Measurements from ENCODE around the gene EPOP.

The EPOP gene

DNA sequence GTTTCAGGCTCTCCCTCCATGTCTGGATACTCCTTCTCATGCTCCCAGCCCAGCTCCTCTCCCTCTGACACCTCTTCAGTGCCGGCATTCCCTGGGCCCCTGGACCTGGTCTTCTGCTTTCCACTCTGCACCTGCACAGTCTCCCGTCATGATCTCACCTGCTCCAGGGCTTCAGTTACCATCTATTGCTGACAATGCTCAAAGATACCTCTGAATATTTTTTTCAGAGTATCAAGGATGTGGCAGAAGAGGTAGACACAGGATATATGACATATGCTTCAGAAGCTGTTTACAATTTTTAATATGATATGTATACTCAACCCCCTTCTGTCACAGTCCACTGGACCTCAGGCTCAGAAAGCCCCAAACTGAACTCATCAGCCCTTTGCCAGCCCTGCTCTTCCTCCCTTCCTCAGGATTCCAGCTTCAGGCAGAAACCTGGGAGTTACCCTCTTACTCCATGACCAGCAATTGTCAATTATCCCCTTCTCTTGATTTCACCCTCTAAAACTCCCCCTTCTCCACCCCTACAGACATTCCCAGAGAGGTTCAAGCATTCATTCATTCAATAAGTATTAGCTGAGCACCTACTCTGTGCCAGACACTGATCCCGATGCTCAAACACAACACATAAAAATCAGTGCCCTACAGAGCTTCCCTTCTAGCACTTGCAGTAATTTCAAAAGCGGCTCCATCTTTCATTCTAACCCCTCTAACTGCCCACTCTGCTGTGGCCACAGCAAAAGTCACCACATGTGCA is 22.5 kb upstream of the EPOP start:
- H3K27me3 Mint-ChIP-seq (ENCODE audit: low read depth): peaks cover under 1% of the 10 kb centered on the region
- no peaks in the 10 kb centered on the region for H3K36me3 Mint-ChIP-seq (ENCODE audit: low read depth)
- H3K27ac Mint-ChIP-seq: peak overlapping the region in 2 of 3 experiments; percentile 8 to 21
- peaks cover 33% of the 10 kb centered on the region for H3K4me1 Mint-ChIP-seq
- TF ChIP-seq, protein P1, sequence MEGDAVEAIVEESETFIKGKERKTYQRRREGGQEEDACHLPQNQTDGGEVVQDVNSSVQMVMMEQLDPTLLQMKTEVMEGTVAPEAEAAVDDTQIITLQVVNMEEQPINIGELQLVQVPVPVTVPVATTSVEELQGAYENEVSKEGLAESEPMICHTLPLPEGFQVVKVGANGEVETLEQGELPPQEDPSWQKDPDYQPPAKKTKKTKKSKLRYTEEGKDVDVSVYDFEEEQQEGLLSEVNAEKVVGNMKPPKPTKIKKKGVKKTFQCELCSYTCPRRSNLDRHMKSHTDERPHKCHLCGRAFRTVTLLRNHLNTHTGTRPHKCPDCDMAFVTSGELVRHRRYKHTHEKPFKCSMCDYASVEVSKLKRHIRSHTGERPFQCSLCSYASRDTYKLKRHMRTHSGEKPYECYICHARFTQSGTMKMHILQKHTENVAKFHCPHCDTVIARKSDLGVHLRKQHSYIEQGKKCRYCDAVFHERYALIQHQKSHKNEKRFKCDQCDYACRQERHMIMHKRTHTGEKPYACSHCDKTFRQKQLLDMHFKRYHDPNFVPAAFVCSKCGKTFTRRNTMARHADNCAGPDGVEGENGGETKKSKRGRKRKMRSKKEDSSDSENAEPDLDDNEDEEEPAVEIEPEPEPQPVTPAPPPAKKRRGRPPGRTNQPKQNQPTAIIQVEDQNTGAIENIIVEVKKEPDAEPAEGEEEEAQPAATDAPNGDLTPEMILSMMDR (IDR thresholded peaks at IDR 0.05; ENCODE audit: unreplicated experiment in 3 of 3): no peak
- no peaks in the 10 kb centered on the region for H3K9me3 Mint-ChIP-seq
- no peak overlapping the region for H3K4me3 Mint-ChIP-seq

DNA sequence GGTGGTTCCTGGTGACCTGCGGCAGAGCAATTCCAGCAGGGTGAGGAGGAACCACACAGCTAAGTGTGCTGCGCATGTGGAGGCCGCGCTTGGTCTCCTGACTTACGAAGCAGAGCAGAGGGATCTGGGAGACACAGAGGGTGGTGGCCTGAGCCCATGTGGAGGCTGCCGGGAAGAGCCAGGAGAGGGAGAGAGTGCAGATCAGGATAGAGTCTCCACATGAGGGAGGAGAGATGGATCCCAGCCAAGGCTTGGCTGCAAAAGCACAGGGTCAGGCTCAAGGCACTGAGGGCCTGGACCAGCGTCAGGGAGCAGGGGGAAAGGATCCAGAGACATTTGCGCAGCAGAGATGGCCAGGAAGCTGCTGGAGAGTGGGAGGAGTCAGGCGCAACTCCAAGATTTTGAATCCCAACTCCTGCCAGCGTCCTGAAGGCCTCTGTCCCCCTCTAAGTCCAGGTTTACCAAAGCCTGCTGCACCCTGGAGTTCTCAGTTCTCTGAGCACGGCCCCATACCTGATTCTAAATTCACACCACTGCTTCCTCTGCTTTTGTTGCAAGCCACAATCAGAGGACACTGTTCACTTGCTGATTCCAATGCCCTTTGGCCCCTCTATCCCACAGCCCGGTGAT is 19.1 kb upstream of the EPOP start:
- TF ChIP-seq, protein P1 (IDR thresholded peaks at IDR 0.05; ENCODE audit: unreplicated experiment in 3 of 3): no peak
- H3K4me1 Mint-ChIP-seq: peaks cover 15% of the 10 kb centered on the region
- H3K9me3 Mint-ChIP-seq: no peaks in the 10 kb centered on the region
- H3K27ac Mint-ChIP-seq: peak overlapping the region; percentile 83 to 92 (median 90)
- H3K4me3 Mint-ChIP-seq: no peak overlapping the region
- H3K27me3 Mint-ChIP-seq (ENCODE audit: low read depth): no peaks in the 10 kb centered on the region
- H3K36me3 Mint-ChIP-seq (ENCODE audit: low read depth): no peaks in the 10 kb centered on the region

DNA sequence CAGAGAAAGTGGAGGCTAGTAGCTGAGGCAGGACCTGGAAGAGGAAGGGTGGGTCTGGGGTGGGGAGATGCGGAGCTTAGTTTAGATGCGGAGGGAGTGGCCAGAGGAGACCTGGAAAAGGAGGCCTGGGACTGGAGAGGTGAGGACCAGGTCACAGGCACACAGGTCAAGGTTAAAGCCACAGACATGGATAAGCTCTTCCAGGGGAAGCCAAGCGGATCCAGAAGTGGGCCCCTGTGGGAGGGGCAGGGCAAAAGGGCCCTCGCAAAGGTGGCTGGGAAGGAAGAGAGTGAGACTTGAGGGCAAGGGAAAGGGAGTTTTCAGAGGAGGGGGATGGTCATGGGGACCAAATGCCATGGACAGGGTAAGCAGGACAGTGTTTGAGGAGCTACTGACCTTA is 16.4 kb upstream of the EPOP start:
- Mint-ChIP-seq H3K9me3 (no peaks in the 10 kb centered on the region), H3K27me3 (ENCODE audit: low read depth) (no peaks in the 10 kb centered on the region), H3K27ac (peak overlapping the region in 1 of 3 experiments; percentile 85), H3K36me3 (ENCODE audit: low read depth) (no peaks in the 10 kb centered on the region), H3K4me3 (no peak overlapping the region), H3K4me1 (peaks cover 15% of the 10 kb centered on the region)
- TF ChIP-seq, protein P1 (IDR thresholded peaks at IDR 0.05; ENCODE audit: unreplicated experiment in 3 of 3): no peak

DNA sequence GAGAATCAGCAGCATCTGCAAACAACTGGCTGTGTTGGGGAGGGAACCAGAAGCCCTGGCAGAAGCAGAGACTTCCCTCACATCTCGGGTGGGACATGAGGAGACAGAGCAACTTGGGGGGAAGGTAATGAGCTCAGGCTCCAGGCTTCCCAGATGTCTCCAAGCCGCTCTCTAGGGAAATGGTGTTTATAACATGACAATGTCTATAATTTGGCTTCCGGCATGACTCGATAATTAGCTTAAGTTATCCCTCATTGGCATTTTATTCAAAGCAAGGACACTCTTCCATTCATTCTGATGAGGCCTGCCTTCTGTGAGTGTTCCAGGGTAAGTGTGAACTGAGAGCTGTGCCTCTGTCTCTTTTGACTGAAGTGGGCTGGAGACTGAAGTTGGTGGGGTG is 15.6 kb upstream of the EPOP start:
- Mint-ChIP-seq H3K4me1 (peaks cover 15% of the 10 kb centered on the region), H3K4me3 (no peak overlapping the region), H3K9me3 (no peaks in the 10 kb centered on the region), H3K27ac (no peak overlapping the region), H3K27me3 (ENCODE audit: low read depth) (peaks cover 7% of the 10 kb centered on the region), H3K36me3 (ENCODE audit: low read depth) (no peaks in the 10 kb centered on the region)
- TF ChIP-seq, protein P1 (IDR thresholded peaks at IDR 0.05; ENCODE audit: unreplicated experiment in 3 of 3): no peak

DNA sequence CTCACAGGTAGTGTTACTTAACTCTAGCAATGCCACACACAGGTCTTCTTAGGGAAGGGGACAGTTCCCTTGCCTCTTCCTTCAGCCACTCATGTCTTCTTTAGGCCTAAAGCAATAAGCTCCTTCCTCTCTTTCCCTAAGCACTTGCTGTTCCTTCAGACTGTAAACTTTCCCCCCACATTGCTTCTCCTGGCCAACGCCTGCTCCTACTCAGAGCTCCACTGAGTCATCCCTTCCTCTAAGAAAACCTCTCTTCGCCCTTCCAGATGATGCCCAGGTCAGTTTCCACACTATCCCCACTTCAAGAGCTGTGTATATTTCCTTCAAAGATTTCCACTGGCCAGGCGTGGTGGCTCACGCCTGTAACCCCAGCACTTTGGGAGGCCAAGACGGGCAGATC is 12.5 kb upstream of the EPOP start:
- Mint-ChIP-seq H3K4me1 (no peaks in the 10 kb centered on the region), H3K9me3 (no peaks in the 10 kb centered on the region), H3K27me3 (ENCODE audit: low read depth) (peaks cover 14% of the 10 kb centered on the region), H3K36me3 (ENCODE audit: low read depth) (no peaks in the 10 kb centered on the region), H3K27ac (no peak overlapping the region), H3K4me3 (no peak overlapping the region)
- TF ChIP-seq, protein P1 (IDR thresholded peaks at IDR 0.05; ENCODE audit: unreplicated experiment in 3 of 3): no peak

Measured in nephron (organoid).